BLaER1 (cell line): ENCODE results near the gene WBP1.

Experiments
- H3K27ac ChIP-seq: shearing (Covaris generic); formaldehyde crosslinking; 2 replicates; pipeline ENCODE4 v1.8.1; 2022
- H3K27me3 ChIP-seq: shearing (Covaris generic); formaldehyde crosslinking; 2 replicates; pipeline ENCODE4 v1.8.1; 2022
- H3K36me3 ChIP-seq: shearing (Covaris generic); formaldehyde crosslinking; 2 replicates; pipeline ENCODE4 v1.8.1; 2022
- H3K4me1 ChIP-seq: shearing (Covaris generic); formaldehyde crosslinking; 2 replicates; pipeline ENCODE4 v1.8.1; 2022
- H3K4me2 ChIP-seq: shearing (Covaris generic); formaldehyde crosslinking; 2 replicates; pipeline ENCODE4 v1.8.1; 2022
- H3K4me3 ChIP-seq: shearing (Covaris generic); formaldehyde crosslinking; 2 replicates; pipeline ENCODE4 v1.8.1; 2022
- H3K9ac ChIP-seq: shearing (Covaris generic); formaldehyde crosslinking; 2 replicates; pipeline ENCODE4 v1.8.1; 2022
- H3K9me3 ChIP-seq: shearing (Covaris generic); formaldehyde crosslinking; 2 replicates; pipeline ENCODE4 v1.8.1; 2022
- H4K20me1 ChIP-seq: shearing (Covaris generic); formaldehyde crosslinking; 2 replicates; pipeline ENCODE4 v1.8.1; 2022
- Cebpa-rat ChIP-seq: shearing (Covaris generic); IDR thresholded peaks from 2 replicates; pipeline ENCODE4 v1.8.1; 2022

The WBP1 gene

DNA sequence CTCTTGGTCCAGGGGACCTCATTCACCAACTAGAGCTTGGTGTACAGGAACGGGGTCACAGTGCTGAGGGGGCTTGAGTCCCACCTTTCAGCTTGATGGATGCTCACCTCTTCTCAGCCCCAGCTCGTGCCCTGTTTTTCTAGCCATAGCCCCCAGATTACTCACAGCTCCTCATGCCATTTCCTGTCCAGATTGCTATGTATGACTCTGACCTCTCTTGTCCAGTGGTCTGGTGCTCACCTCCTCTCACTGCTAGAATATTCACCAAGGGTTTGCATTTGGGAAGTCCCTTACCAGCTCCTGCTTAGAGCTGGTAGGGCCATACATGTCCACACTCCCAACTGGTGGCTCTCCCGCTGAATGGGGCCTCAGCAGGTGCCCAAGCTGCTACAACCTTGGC is 35.3 kb downstream of the WBP1 start:
- Histone ChIP-seq H3K4me2 (no peak overlapping the region), H3K9ac (no peak overlapping the region), H4K20me1 (peaks cover 24% of the 10 kb centered on the region; the same call in 1 of the 2 replicates), H3K27me3 (peaks cover 31% of the 10 kb centered on the region), H3K9me3 (no peaks in the 10 kb centered on the region; the same call in 1 of the 2 replicates), H3K36me3 (peaks cover 72% of the 10 kb centered on the region), H3K27ac (no peak overlapping the region), H3K4me1 (no peaks in the 10 kb centered on the region), H3K4me3 (no peak overlapping the region)
- no peak for TF ChIP-seq Cebpa-rat

DNA sequence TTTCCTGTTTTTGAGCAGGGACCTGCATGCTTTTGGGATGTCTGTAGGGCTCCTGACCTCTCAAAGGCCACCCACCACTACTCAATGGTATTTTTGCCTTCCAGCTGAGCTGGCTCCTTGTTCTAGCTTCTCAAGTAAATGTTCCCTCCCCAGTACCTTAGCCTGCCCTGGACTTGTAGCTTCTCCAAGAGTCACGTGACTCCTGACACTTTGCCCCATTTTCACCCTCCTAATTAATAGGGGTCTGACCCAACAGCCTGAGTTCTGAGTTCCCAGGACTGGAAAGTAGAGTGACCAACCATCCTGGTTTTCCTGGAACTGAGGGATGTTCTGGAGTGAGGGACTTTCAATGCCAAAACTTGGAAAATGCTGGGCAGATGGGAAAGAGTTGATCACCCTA is 37.2 kb downstream of the WBP1 start:
- Histone ChIP-seq H3K27me3 (peaks cover 50% of the 10 kb centered on the region), H3K27ac (no peak overlapping the region), H3K4me3 (no peak overlapping the region), H3K9me3 (no peaks in the 10 kb centered on the region; the same call in 1 of the 2 replicates), H3K4me1 (no peaks in the 10 kb centered on the region), H4K20me1 (peaks cover 43% of the 10 kb centered on the region; the same call in 1 of the 2 replicates), H3K36me3 (peaks cover 55% of the 10 kb centered on the region), H3K9ac (no peak overlapping the region), H3K4me2 (no peak overlapping the region)
- TF ChIP-seq Cebpa-rat: no peak

DNA sequence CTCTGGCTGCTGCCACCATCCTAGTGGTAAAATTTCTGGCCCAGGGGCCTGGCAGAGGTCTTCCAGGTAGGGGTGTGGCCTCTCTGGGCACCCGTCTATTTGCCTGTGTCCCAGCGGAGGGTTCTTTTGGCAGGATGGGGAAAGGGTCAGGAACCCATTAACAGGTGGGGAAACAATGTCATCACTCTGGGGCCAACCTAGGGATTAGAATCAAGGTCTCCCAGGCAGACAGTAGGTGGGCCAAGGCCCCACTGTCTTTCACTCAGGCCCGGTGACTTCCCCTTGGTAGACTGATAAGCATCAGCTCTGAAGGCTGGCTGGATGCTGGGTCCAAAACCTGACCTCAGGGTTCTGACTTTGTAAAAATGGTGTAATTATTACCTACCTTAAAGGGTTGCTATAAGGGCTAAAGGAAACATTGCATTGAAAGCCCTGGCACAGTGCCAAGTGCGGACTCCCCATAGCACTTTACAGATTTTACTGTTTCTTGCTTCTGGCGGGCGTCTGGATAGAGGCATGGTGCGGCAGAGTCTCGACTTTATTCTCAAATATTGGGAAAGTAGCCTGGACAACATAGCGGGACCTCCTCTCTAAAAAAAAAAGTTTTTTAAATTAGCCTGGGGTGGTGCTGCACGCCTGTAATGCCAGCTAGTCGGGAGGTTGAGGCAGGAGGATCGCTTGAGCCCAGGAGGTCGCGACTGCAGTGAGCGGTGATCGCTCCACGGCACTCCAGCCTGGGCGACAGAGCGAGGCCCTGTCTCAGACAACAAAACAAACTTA is 38.9 kb downstream of the WBP1 start:
- H3K36me3 ChIP-seq: peaks cover 37% of the 10 kb centered on the region
- no peak overlapping the region for H3K9ac ChIP-seq
- TF ChIP-seq Cebpa-rat: no peak
- peaks cover 59% of the 10 kb centered on the region for H4K20me1 ChIP-seq
- no peak overlapping the region for H3K27ac ChIP-seq
- no peak overlapping the region for H3K4me3 ChIP-seq
- H3K27me3 ChIP-seq: peaks cover 67% of the 10 kb centered on the region
- H3K4me2 ChIP-seq: no peak overlapping the region
- no peaks in the 10 kb centered on the region for H3K4me1 ChIP-seq
- H3K9me3 ChIP-seq: no peaks in the 10 kb centered on the region; the same call in 1 of the 2 replicates

- Histone ChIP-seq H3K4me2 (no peak overlapping the region), H3K4me1 (peaks cover 6% of the 10 kb centered on the region), H4K20me1 (peaks cover 59% of the 10 kb centered on the region), H3K36me3 (peaks cover 30% of the 10 kb centered on the region), H3K27me3 (peaks cover 75% of the 10 kb centered on the region), H3K4me3 (no peak overlapping the region), H3K9ac (no peak overlapping the region), H3K9me3 (no peaks in the 10 kb centered on the region; the same call in 1 of the 2 replicates), H3K27ac (no peak overlapping the region)
- no peak for TF ChIP-seq Cebpa-rat
These were observed 39.7 kb downstream of the WBP1 start for GRCh38 chr2:74497777-74498499.

DNA sequence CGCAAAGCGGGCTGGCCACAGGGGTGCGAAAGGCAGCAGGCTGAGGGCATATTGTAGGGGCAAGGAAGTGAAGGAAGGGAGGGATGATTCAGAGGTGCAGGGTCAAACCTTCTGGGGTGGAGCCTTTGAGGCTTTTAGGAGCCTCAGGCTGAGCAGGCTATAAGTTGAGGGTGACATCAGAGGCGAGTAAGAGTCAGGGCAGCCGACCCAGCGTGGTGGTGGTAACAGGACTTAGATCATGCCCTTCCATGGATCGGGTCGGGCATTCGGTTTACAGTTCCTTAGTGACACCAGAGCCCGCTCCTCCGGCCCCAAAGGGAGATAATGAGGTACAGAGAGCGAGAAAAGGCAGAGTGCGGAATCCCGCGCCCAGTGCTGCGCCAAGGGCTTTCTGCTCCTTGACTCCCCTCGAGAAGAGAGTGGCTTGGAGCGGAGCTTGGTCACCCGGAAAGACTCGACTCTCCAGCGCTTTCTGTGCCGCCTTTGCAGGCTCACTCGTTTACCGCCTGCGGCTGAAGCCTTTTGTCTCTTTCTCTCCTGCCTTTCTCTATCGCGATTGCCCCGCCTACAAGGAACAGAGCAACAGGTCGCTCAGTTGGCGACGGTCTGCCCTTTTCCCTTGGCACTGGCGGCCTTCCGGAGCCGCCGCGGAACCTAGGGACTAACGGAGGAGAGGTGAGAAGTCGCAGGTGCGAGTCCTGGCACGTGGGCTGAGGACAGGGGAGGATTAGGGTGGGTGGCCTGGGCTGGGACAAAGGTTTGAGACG is 40.4 kb downstream of the WBP1 start:
- Histone ChIP-seq H3K27me3 (peaks cover 82% of the 10 kb centered on the region), H3K9me3 (no peaks in the 10 kb centered on the region; the same call in 1 of the 2 replicates), H3K4me2 (no peak overlapping the region), H3K4me3 (no peak overlapping the region), H3K36me3 (peaks cover 22% of the 10 kb centered on the region), H3K4me1 (peaks cover 11% of the 10 kb centered on the region), H3K9ac (no peak overlapping the region), H4K20me1 (peaks cover 59% of the 10 kb centered on the region), H3K27ac (no peak overlapping the region)
- TF ChIP-seq Cebpa-rat: no peak

GRCh38 chr2:74499267-74499939 is 41.2 kb downstream of the WBP1 start, which contains the start of gene LBX2:
Gene LBX2 (minus strand): TSS chr2:74499603. CDS start chr2:74499537, 66 bp downstream.
- no peak within 1 kb of the TSS for H3K27ac ChIP-seq
- H3K9ac ChIP-seq: no peak within 1 kb of the TSS
- H3K4me3 ChIP-seq: no peak within 1 kb of the TSS
- H3K27me3 ChIP-seq: peaks cover 89% of the 10 kb centered on the region
- peaks cover 59% of the 10 kb centered on the region for H4K20me1 ChIP-seq
- peaks cover 11% of the 10 kb centered on the region for H3K4me1 ChIP-seq
- H3K9me3 ChIP-seq: no peaks in the 10 kb centered on the region; the same call in 1 of the 2 replicates
- H3K36me3 ChIP-seq: peaks cover 15% of the 10 kb centered on the region; the same call in 1 of the 2 replicates
- TF ChIP-seq Cebpa-rat: no peak
- no peak within 1 kb of the TSS for H3K4me2 ChIP-seq

DNA sequence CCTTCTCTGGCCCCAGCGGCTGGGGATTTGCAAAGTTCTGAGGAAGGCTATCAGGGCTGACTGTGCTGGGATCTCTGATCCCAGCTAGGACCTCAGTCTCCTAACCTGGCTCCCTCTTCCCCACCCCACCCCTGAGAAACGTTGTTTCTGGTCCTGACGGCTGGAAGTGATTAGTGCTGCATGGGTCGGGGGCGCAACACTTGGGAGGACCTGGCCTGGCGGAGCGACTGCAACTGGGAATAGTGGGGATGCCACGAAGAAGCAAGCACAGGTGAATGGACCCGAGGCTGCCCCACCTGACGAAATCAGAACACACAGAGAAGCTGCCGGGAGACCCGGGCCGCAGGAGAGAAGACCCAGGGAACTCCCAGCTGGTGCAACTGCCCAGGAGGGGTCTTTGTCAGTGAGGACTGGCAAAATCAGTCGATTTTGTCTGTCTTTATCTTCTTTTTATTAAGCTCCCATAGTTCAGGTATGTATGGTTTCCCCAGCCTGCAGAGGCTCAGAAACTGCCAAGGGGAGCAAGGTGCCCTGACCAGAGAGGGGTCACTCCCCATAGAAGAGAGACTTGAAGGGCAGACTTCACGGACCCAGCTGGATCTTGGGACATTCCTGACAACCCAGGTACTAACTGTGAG is 41.8 kb downstream of the WBP1 start:
- peaks cover 96% of the 10 kb centered on the region for H3K27me3 ChIP-seq
- peaks cover 14% of the 10 kb centered on the region; the same call in 1 of the 2 replicates for H3K36me3 ChIP-seq
- H4K20me1 ChIP-seq: peaks cover 64% of the 10 kb centered on the region
- no peak overlapping the region for H3K4me3 ChIP-seq
- H3K9me3 ChIP-seq: no peaks in the 10 kb centered on the region; the same call in 1 of the 2 replicates
- H3K4me2 ChIP-seq: no peak overlapping the region
- H3K4me1 ChIP-seq: peaks cover 11% of the 10 kb centered on the region
- no peak for TF ChIP-seq Cebpa-rat
- no peak overlapping the region for H3K9ac ChIP-seq
- no peak overlapping the region for H3K27ac ChIP-seq

DNA sequence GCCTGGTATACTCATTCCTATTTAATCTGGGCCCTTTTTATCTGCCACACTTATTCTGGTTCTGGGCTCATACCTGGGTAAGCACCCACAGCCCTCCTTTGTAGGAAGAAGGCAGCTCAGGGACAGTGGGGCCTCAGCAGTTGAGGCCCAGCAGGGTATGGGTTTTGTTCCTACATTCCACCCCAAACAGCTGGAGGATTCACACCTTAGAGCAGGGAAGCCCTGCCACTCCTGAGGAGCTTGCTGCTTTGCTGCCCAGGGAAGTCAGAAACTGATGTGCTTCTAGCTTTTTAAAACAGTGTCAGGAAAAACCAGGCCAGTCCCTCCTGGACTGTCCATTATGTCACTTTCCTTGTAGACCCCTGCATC is 42.3 kb downstream of the WBP1 start:
- peaks cover 16% of the 10 kb centered on the region for H3K36me3 ChIP-seq
- peaks cover 16% of the 10 kb centered on the region for H3K4me1 ChIP-seq
- H3K27ac ChIP-seq: no peak overlapping the region
- no peak overlapping the region for H3K4me3 ChIP-seq
- no peak overlapping the region for H3K9ac ChIP-seq
- peaks cover 100% of the 10 kb centered on the region for H3K27me3 ChIP-seq
- no peaks in the 10 kb centered on the region; the same call in 1 of the 2 replicates for H3K9me3 ChIP-seq
- H3K4me2 ChIP-seq: no peak overlapping the region
- TF ChIP-seq Cebpa-rat: no peak
- peaks cover 69% of the 10 kb centered on the region for H4K20me1 ChIP-seq
